OCI-LY7 (cell line): Measurements from ENCODE around the gene SERTAD1. TPM values are rescaled to one million over a fixed set of nuclear protein-coding genes. Genes with fewer than 3 reads are reported as not detected.
A peak's percentile ranks its signal among the peaks of the same experiment; 100 is the strongest.

Experiments
- Bru-seq: library from RNA; stranded (reverse); fragments of 400-500 nt; gene quantifications from one replicate; lab custom pipeline; 2021; lab: Mats Ljungman, UMichigan
- BruChase-seq, 2 experiments: library from RNA; stranded (reverse); fragments of 400-500 nt; gene quantifications; one replicate each; lab custom pipeline; 2021; lab: Mats Ljungman, UMichigan
- BruUV-seq: library from RNA; stranded (reverse); fragments of 400-500 nt; replicated peaks from 2 replicates; lab custom pipeline; 2021; lab: Mats Ljungman, UMichigan
- CTCF ChIA-PET: fragments of 300-600 bp; sonication (Branson Sonifier 250); formaldehyde crosslinking; loops from one replicate; lab custom pipeline; 2022; ENCODE audit warnings: antibody characterized with exemption; ENCODE audit not compliant: unreplicated experiment; lab: Charles Lee
- POLR2A ChIA-PET: fragments of 300-600 bp; sonication (Branson Sonifier 250); formaldehyde crosslinking; loops from one replicate; lab custom pipeline; 2022; ENCODE audit warnings: antibody characterized with exemption; lab: Charles Lee
- DNase-seq: peaks from one replicate; pipeline ENCODE4 v3.0.0-alpha.2; 2015; ENCODE audit warnings: low spot score
- H2AFZ ChIP-seq: fragments of 200-600 bp; sonication (generic), shearing (Covaris generic); 2 replicates; pipeline ENCODE4 v1.6.1; 2014; ENCODE audit warnings: mild to moderate bottlenecking, antibody characterized with exemption, low read length, moderate library complexity
- H3K27ac ChIP-seq: fragments of 200-600 bp; sonication (generic); 2 replicates; pipeline ENCODE4 v1.5.1; 2014; ENCODE audit warnings: mixed run types, low read depth, mild to moderate bottlenecking, moderate library complexity, low read length, inconsistent platforms; ENCODE audit not compliant: poor library complexity, severe bottlenecking
- H3K36me3 ChIP-seq: fragments of 200-600 bp; sonication (generic); 2 replicates; pipeline ENCODE4 v1.6.1; 2014; ENCODE audit warnings: mild to moderate bottlenecking, antibody characterized with exemption, low read length, moderate library complexity, mixed read lengths; ENCODE audit not compliant: insufficient read depth
- H3K4me1 ChIP-seq: fragments of 200-600 bp; sonication (generic); 2 replicates; pipeline ENCODE4 v1.5.1; 2014; ENCODE audit warnings: mild to moderate bottlenecking, low read length; ENCODE audit not compliant: insufficient read depth, poor library complexity, severe bottlenecking
- H3K4me2 ChIP-seq: fragments of 200-600 bp; sonication (generic); 2 replicates; pipeline ENCODE4 v1.6.1; 2014; ENCODE audit warnings: mild to moderate bottlenecking, low read length
- H3K4me3 ChIP-seq: fragments of 200-600 bp; sonication (generic); 2 replicates; pipeline ENCODE4 v1.5.1; 2014; ENCODE audit warnings: mild to moderate bottlenecking, low read depth, low read length; ENCODE audit not compliant: poor library complexity, severe bottlenecking
- H3K79me2 ChIP-seq: fragments of 200-600 bp; sonication (generic); 2 replicates; pipeline ENCODE4 v1.6.1; 2016; ENCODE audit warnings: low read depth, mild to moderate bottlenecking, low read length, moderate library complexity, mixed read lengths; ENCODE audit not compliant: insufficient read depth
- H3K9me2 ChIP-seq: fragments of 200-600 bp; sonication (generic); 2 replicates; pipeline ENCODE4 v1.6.1; 2016; ENCODE audit warnings: mild to moderate bottlenecking, low read length, mixed read lengths; ENCODE audit not compliant: insufficient read depth
- H3K9me3 ChIP-seq: fragments of 200-600 bp; sonication (generic); 2 replicates; pipeline ENCODE4 v1.6.1; 2014; ENCODE audit warnings: mild to moderate bottlenecking, mixed run types, low read length, mixed read lengths
- H4K20me1 ChIP-seq: fragments of 200-600 bp; sonication (generic); 2 replicates; pipeline ENCODE4 v1.6.1; 2014; ENCODE audit warnings: mild to moderate bottlenecking, antibody characterized with exemption, low read length, moderate library complexity, mixed read lengths; ENCODE audit not compliant: insufficient read depth
- EZH2phosphoT487 ChIP-seq: fragments of 200-600 bp; sonication (generic); IDR thresholded peaks from 2 replicates; pipeline ENCODE4 v1.6.1; 2018; ENCODE audit warnings: low read depth, borderline replicate concordance, mild to moderate bottlenecking, mixed run types, antibody characterized with exemption, low read length, moderate library complexity, mixed read lengths
- intact Hi-C: fragments of 100-400 bp; cut with micrococcal nuclease; formaldehyde crosslinking; loops from one replicate; pipeline ENCODE4 v1.10.0; 2022; ENCODE audit not compliant: unreplicated experiment
- long read RNA-seq: library from polyadenylated mRNA; stranded (forward); transcript quantifications from one replicate; pipeline ENCODE4 v2.0.0, GENCODE V29; 2022
- total RNA-seq, 2 experiments: library from RNA; depleted of rRNA in 1 of 2; stranded (reverse); fragments of >200 nt in 1 of 2; shearing (Covaris generic) in 1 of 2; gene quantifications; 2 replicates each; pipeline ENCODE4 v1.2.3, GENCODE V29; 2014 to 2022
- TF ChIP-seq, protein P1 (sequence below): fragments of 200-600 bp; sonication (generic); conservative IDR thresholded peaks from 2 replicates; pipeline ENCODE4 v1.5.1; 2014; ENCODE audit warnings: mild to moderate bottlenecking, antibody characterized with exemption, low read length, moderate library complexity, mixed read lengths

The SERTAD1 gene, protein sequence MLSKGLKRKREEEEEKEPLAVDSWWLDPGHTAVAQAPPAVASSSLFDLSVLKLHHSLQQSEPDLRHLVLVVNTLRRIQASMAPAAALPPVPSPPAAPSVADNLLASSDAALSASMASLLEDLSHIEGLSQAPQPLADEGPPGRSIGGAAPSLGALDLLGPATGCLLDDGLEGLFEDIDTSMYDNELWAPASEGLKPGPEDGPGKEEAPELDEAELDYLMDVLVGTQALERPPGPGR
- total RNA-seq (2014; rRNA removed; shearing (Covaris generic)) (5.0 and 5.7 TPM in 2 replicates), total RNA-seq (2022) (5.5 and 6.1 TPM in 2 replicates), Bru-seq, nascent RNA (percentile 49 among the genes with signal in this experiment), BruChase-seq, experiment 1, labeled RNA remaining after a 6-hour chase (percentile 45 among the genes with signal in this experiment), BruChase-seq, experiment 2, labeled RNA remaining after a 2-hour chase (percentile 49 among the genes with signal in this experiment)
- long read RNA-seq, transcript SERTAD1-201 (2 exons, 2,114 nt), result major isoform, 13 of 20 reads
- long read RNA-seq, partial matches to known transcripts, result 0 of 20 reads
- long read RNA-seq, other reads (novel, unspliced or antisense), result 7 of 20 reads

DNA sequence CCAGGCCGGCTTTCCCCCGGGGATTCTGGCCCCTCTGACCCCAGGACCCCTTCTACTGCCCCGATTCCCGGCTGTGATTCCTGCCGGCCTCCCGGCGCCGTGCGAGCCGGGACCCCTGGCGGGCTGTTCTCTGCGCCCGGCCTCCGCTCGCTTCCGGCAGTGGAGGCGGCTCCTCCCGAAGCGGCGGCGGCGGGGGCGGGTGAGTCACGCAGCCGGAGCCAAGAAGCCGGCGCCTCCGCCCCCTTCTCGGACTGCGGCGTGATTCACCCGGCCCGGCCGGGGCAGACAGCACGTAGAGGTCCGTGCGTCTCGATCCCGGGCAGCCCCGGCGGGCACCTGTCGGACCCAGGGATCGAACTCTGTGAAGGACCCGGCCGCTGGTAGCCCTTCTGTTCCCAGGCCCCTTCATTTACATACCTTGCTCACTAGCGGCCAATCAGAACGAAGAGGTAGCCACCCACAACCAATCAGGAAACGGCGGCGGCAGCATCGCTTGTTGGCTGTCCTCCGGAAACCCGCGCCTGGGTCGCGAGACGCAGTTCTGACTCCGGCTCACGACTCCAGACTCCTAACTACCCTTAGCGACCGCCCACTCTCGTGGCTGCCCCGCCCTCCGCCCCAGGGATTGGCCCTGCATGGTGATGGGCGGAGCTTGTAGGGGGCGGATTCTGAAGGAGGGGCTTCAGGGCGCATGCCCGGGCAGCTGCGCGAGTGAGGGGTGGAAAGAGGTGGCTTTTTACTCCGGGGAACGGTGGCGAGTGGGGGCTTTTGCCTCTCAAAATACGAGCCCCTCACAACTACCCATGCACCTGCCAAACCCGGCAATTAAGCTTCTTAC lies at the start of gene SERTAD1:
SERTAD1 (minus strand) TSS at position 543 of the 838 bp plus-strand sequence. CDS start 2,446 bp downstream, outside the sequence.
- CTCF ChIA-PET, result interaction anchor here (0.5 to 1.8 kb wide), 2 partner anchors 15 to 210 kb away, joined by 3 to 5 read pairs; no protein-coding TSS in a partner anchor
- H3K4me2 ChIP-seq, result peak within 1 kb of the TSS; percentile 91
- peaks cover 20% of the 10 kb centered on the region for H3K4me1 ChIP-seq
- TF ChIP-seq EZH2phosphoT487, result no peak
- TF ChIP-seq, protein P1, sequence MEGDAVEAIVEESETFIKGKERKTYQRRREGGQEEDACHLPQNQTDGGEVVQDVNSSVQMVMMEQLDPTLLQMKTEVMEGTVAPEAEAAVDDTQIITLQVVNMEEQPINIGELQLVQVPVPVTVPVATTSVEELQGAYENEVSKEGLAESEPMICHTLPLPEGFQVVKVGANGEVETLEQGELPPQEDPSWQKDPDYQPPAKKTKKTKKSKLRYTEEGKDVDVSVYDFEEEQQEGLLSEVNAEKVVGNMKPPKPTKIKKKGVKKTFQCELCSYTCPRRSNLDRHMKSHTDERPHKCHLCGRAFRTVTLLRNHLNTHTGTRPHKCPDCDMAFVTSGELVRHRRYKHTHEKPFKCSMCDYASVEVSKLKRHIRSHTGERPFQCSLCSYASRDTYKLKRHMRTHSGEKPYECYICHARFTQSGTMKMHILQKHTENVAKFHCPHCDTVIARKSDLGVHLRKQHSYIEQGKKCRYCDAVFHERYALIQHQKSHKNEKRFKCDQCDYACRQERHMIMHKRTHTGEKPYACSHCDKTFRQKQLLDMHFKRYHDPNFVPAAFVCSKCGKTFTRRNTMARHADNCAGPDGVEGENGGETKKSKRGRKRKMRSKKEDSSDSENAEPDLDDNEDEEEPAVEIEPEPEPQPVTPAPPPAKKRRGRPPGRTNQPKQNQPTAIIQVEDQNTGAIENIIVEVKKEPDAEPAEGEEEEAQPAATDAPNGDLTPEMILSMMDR, result peak; percentile 88
- H3K36me3 ChIP-seq, result peaks cover 10% of the 10 kb centered on the region; the same call in 1 of the 2 replicates
- peak; percentile 99 for DNase-seq
- no peaks in the 10 kb centered on the region for H4K20me1 ChIP-seq
- POLR2A ChIA-PET, result interaction anchor here (0.6 to 2.3 kb wide), 9 partner anchors 10 to 195 kb away, joined by 3 to 8 read pairs (median 5); no protein-coding TSS in a partner anchor
- intact Hi-C loops, result loop anchor here (1.0 to 10.0 kb wide), 2 partner anchors 18 to 141 kb away; partner anchors contain the start of gene AKT2
- H3K27ac ChIP-seq, result peak within 1 kb of the TSS; percentile 61
- peaks cover 11% of the 10 kb centered on the region; the same call in 1 of the 2 replicates for H3K79me2 ChIP-seq
- peak within 1 kb of the TSS; percentile 84 for H3K4me3 ChIP-seq
- no TSS peak for BruUV-seq
- H3K9me2 ChIP-seq, result no peaks in the 10 kb centered on the region
- H2AFZ ChIP-seq, result peak within 1 kb of the TSS; percentile 59
- no peaks in the 10 kb centered on the region for H3K9me3 ChIP-seq

DNA sequence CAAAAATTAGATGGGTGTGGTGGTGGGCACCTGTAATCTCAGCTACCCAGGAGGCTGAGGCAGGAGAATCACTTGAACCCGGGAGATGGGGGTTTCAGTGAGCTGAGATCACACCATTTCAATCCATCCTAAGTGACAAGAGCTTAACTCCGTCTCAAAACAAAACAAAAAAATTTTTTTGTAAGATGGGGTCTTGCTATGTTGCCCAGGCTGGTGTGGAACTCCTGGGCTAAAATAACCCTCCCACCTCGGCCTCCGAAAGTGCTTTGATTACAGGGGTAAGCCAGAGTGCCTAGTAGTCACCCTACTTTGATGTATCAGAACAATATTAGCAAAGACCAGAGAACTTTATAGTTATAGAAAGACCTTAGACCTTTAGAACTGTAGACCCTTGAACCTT lies 48.9 kb upstream of the SERTAD1 start:
- DNase-seq, result no peak
- Histone ChIP-seq H3K79me2 (no peaks in the 10 kb centered on the region), H3K4me3 (no peak overlapping the region), H3K9me3 (no peaks in the 10 kb centered on the region), H3K27ac (no peak overlapping the region), H2AFZ (no peak overlapping the region), H4K20me1 (no peaks in the 10 kb centered on the region), H3K4me2 (no peak overlapping the region), H3K36me3 (no peaks in the 10 kb centered on the region), H3K4me1 (no peaks in the 10 kb centered on the region), H3K9me2 (no peaks in the 10 kb centered on the region)
- ChIA-PET POLR2A (interaction anchor here (0.6 kb wide), 1 partner anchor 82 kb away, joined by 3 read pairs; no protein-coding TSS in a partner anchor), CTCF (no interaction called here)
- intact Hi-C loops, result no loop called here
- no TSS peak for BruUV-seq
- TF ChIP-seq, protein P1, result no peak
- TF ChIP-seq EZH2phosphoT487, result no peak
